Endothelial cell of umbilical vein (primary cell): Measurements from ENCODE around the gene ALK. TPM values are rescaled to one million over a fixed set of nuclear protein-coding genes. Genes with fewer than 3 reads are reported as not detected.

ENCODE experiments used
- BruUV-seq: library from RNA; stranded (reverse); fragments of 400-500 nt; replicated peaks from 2 replicates; lab custom pipeline; 2021; lab: Mats Ljungman, UMichigan
- CTCF ChIA-PET: fragments of 300-600, 350-600 bp; sonication (Branson Sonifier 250); formaldehyde crosslinking; loops from one replicate; lab custom pipeline; 2021; ENCODE audit warnings: antibody characterized with exemption, inconsistent platforms; lab: Charles Lee
- POLR2A ChIA-PET: fragments of 300-600, 350-600 bp; sonication (Branson Sonifier 250); formaldehyde crosslinking; loops from one replicate; lab custom pipeline; 2021; ENCODE audit warnings: antibody characterized with exemption, inconsistent platforms; lab: Charles Lee
- DNase-seq: peaks from one replicate; pipeline ENCODE4 v3.0.0-alpha.2; 2011; ENCODE audit warnings: low read depth, low spot score
- FAIRE-seq: peaks from 2 replicates; lab custom pipeline; 2011; peaks lifted over from hg19 to GRCh38; lab: Jason Lieb, UNC
- H2AFZ ChIP-seq: 2 replicates; pipeline ENCODE4 v1.6.0; 2012; ENCODE audit warnings: low read depth, low read length, control low read depth, inconsistent platforms
- H3K27ac ChIP-seq: 2 replicates; pipeline ENCODE4 v1.5.1; 2011; ENCODE audit warnings: low read depth, mild to moderate bottlenecking, control low read depth, low read length, moderate library complexity; ENCODE audit not compliant: insufficient read depth
- H3K27me3 ChIP-seq, 2 experiments: 2 replicates each; pipeline versions ENCODE4 v1.6.0 to v1.6.1; 2011; ENCODE audit warnings: low read length in 2 of 2, mixed read lengths in 1 of 2; ENCODE audit not compliant: control insufficient read depth in 2 of 2, insufficient read depth in 2 of 2
- H3K36me3 ChIP-seq, 2 experiments: 2 replicates in 1 of 2; 3 replicates in 1 of 2; pipeline ENCODE4 v1.5.1; 2011; ENCODE audit warnings: low read length in 2 of 2, mild to moderate bottlenecking in 1 of 2, moderate library complexity in 1 of 2; ENCODE audit not compliant: control insufficient read depth in 2 of 2, insufficient read depth in 2 of 2; ENCODE audit errors: extremely low read depth in 1 of 2
- H3K4me1 ChIP-seq: 3 replicates; pipeline ENCODE4 v1.5.1; 2011; ENCODE audit warnings: mild to moderate bottlenecking, low read length; ENCODE audit not compliant: control insufficient read depth, insufficient read depth; ENCODE audit errors: extremely low read depth
- H3K4me2 ChIP-seq: 2 replicates; pipeline ENCODE4 v1.6.1; 2011; ENCODE audit warnings: low read length, control low read depth, mixed read lengths; ENCODE audit not compliant: insufficient read depth
- H3K4me3 ChIP-seq, 3 experiments: fragments of 200-600 bp in 1 of 3; sonication (generic), shearing (Covaris generic) in 1 of 3; replicated peaks in 1 of 3; 2 replicates each; pipeline ENCODE4 v1.5.1; 2011 to 2016; ENCODE audit warnings: control low read depth in 3 of 3, low read length in 3 of 3, mild to moderate bottlenecking in 2 of 3, inconsistent platforms in 1 of 3, low read depth in 1 of 3, moderate library complexity in 1 of 3; ENCODE audit not compliant: insufficient read depth in 1 of 3
- H3K79me2 ChIP-seq: 2 replicates; pipeline ENCODE4 v1.6.0; 2012; ENCODE audit warnings: low read length, inconsistent platforms; ENCODE audit not compliant: control insufficient read depth, insufficient read depth
- H3K9ac ChIP-seq: replicated peaks from 2 replicates; pipeline ENCODE3; 2011; ENCODE audit warnings: low read length, control low read depth; ENCODE audit not compliant: insufficient read depth; ENCODE audit errors: extremely low read depth
- H3K9me1 ChIP-seq: replicated peaks from 3 replicates; pipeline ENCODE4 v1.6.0; 2011; ENCODE audit warnings: mild to moderate bottlenecking, low read length; ENCODE audit not compliant: control insufficient read depth, insufficient read depth; ENCODE audit errors: extremely low read depth
- H3K9me3 ChIP-seq: replicated peaks from 2 replicates; pipeline ENCODE4 v1.5.1; 2012; ENCODE audit warnings: low read length, inconsistent platforms; ENCODE audit not compliant: control insufficient read depth, insufficient read depth
- H4K20me1 ChIP-seq: replicated peaks from 2 replicates; pipeline ENCODE3; 2011; ENCODE audit warnings: mild to moderate bottlenecking, low read length; ENCODE audit not compliant: control insufficient read depth, insufficient read depth; ENCODE audit errors: extremely low read depth
- CTCF ChIP-seq, 2 donors: IDR thresholded peaks; 1 replicate in 1 of 2; 2 replicates in 1 of 2; pipeline ENCODE4 v1.5.1; 2011; ENCODE audit warnings: low read length in 2 of 2, mild to moderate bottlenecking in 2 of 2, moderate library complexity in 2 of 2, control low read depth in 1 of 2, inconsistent platforms in 1 of 2, low read depth in 1 of 2; ENCODE audit not compliant: insufficient read depth in 1 of 2; ENCODE audit errors: extremely low read depth in 1 of 2
- EZH2 ChIP-seq: IDR thresholded peaks from 2 replicates; pipeline ENCODE4 v1.6.1; 2012; ENCODE audit warnings: borderline replicate concordance, low read depth, mild to moderate bottlenecking, moderate library complexity, low read length, inconsistent platforms; ENCODE audit not compliant: severe bottlenecking
- GATA2 ChIP-seq: IDR thresholded peaks from 2 replicates; pipeline ENCODE4 v1.7.0; 2011; ENCODE audit warnings: low read depth, mild to moderate bottlenecking, moderate library complexity, mixed read lengths, low read length; ENCODE audit not compliant: insufficient read length, insufficient read depth
- JUN ChIP-seq: IDR thresholded peaks from 2 replicates; pipeline ENCODE4 v1.6.1; 2011; ENCODE audit warnings: borderline replicate concordance, low read depth; ENCODE audit not compliant: insufficient read length, insufficient read depth
- MYC ChIP-seq: IDR thresholded peaks from one replicate; pipeline ENCODE4 v1.6.1; 2011; ENCODE audit warnings: mild to moderate bottlenecking, low read depth, low read length
- POLR2A ChIP-seq: IDR thresholded peaks from 2 replicates; pipeline ENCODE4 v1.6.1; 2012; ENCODE audit warnings: low read depth, mild to moderate bottlenecking, control low read depth, low read length
- POLR2AphosphoS5 ChIP-seq: IDR thresholded peaks from 2 replicates; pipeline ENCODE4 v1.6.1; 2012; ENCODE audit warnings: low read depth, mild to moderate bottlenecking, control low read depth, low read length, moderate library complexity; ENCODE audit not compliant: insufficient read depth
- dilution Hi-C: fragments of 300-500 bp; cut with MboI; formaldehyde crosslinking; loops from one replicate; pipeline ENCODE4 v1.15.0; 2019; ENCODE audit warnings: low sequenced_read_pairs; ENCODE audit not compliant: extremely low pct_ligation_motif_present
- intact Hi-C: fragments of 100-400 bp; cut with micrococcal nuclease; formaldehyde crosslinking; loops from one replicate; pipeline ENCODE4 v1.10.0; 2022
- polyA plus RNA-seq, 4 experiments: library from polyadenylated mRNA; depleted of rRNA in 3 of 4; stranded (reverse) in 3 of 4; unstranded in 1 of 4; fragments of >200 nt; gene quantifications; 2 replicates each; pipeline versions ENCODE4 v1.2.1 to v1.2.3, GENCODE V29; 2011 to 2012; ENCODE audit warnings: missing spikeins in 1 of 4
- total RNA-seq: library from RNA; stranded (reverse); gene quantifications from 2 replicates; pipeline ENCODE4 v1.2.3, GENCODE V29; 2021
- TF ChIP-seq, protein P1 (sequence below): IDR thresholded peaks from 2 replicates; pipeline ENCODE4 v1.6.1; 2011; ENCODE audit not compliant: insufficient read depth, insufficient read length

Gene ALK
- total and polyA plus RNA-seq, 2 donors (not counting 3 experiments of a cell fraction or from before 2014, with no cell fraction given), result not detected

DNA sequence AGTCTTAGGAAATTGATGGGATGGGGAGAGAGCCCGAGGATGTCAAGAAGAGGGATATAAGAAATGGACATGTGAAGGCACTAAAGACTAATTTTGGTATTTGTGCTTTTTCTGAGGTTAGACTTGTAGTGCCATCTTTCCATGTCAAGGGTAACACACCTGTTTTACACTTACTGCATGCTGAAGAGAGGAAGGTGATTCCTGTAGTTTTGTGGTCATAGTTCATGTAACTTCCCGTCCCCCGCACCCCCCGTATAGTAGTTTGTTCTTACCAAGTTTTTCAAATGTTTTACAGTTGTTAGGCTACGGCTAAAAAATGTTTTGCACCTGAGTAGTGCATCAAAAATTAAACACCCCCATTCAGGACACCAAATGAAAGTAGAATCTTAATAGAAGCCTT lies 732.3 kb downstream of the ALK start:
- Histone ChIP-seq H3K79me2 (no peaks in the 10 kb centered on the region), H3K9me1 (no peaks in the 10 kb centered on the region), H3K36me3 (no peaks in the 10 kb centered on the region), H3K4me2 (no peak overlapping the region), H3K27ac (no peak overlapping the region), H3K9me3 (no peaks in the 10 kb centered on the region), H4K20me1 (no peaks in the 10 kb centered on the region), H3K27me3 (no peaks in the 10 kb centered on the region), H3K4me3 (no peak overlapping the region), H3K4me1 (no peaks in the 10 kb centered on the region), H3K9ac (no peak overlapping the region), H2AFZ (no peak overlapping the region)
- ChIA-PET POLR2A (no interaction called here), CTCF (no interaction called here)
- intact Hi-C loops (no loop called here), dilution Hi-C loops (no loop called here)
- no peak for FAIRE-seq
- no peak for DNase-seq
- TF ChIP-seq CTCF (IDR thresholded peaks at IDR 0.05; ENCODE audit: extremely low read depth in 1 of 2, insufficient read depth in 1 of 2, low read depth in 1 of 2, low read length in 2 of 2) (no peak), GATA2 (no peak), POLR2A (no peak), MYC (no peak), POLR2AphosphoS5 (no peak), EZH2 (no peak), JUN (no peak)
- TF ChIP-seq, protein P1, sequence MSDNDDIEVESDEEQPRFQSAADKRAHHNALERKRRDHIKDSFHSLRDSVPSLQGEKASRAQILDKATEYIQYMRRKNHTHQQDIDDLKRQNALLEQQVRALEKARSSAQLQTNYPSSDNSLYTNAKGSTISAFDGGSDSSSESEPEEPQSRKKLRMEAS, result no peak
- BruUV-seq, result no TSS peak
